ENCODE data around the gene MED4. TPM values are rescaled to one million over a fixed set of nuclear protein-coding genes. Genes with fewer than 3 reads are reported as not detected.

Gene MED4
- total and polyA plus RNA-seq, 2 of the 8 experiments (the other 6 are each of a cell fraction or from before 2014, with no cell fraction given) = 25.7 to 48.1 TPM

- no peak overlapping the region for H3K4ac ChIP-seq (replicated peaks; ENCODE audit: insufficient read length, low read depth, low read length)
- no peak overlapping the region for H3K4me3 ChIP-seq (ENCODE audit: extremely low read depth in 1 of 4, insufficient read depth in 2 of 4, low read depth in 3 of 4, low read length in 4 of 4)
- H3K9ac ChIP-seq (replicated peaks in 1 of 4; ENCODE audit: extremely low read depth in 1 of 4, low read depth in 3 of 4, low read length in 3 of 4) = no peak overlapping the region
- H2AFZ ChIP-seq (ENCODE audit: low read length) = no peak overlapping the region
- no peak overlapping the region for H4K91ac ChIP-seq (replicated peaks; ENCODE audit: insufficient read length, low read length)
- H3K4me1 ChIP-seq (replicated peaks in 1 of 4; ENCODE audit: control insufficient read depth in 3 of 4, insufficient read depth in 4 of 4, low read length in 3 of 4) = no peaks in the 10 kb centered on the region
- H3K23me2 ChIP-seq (ENCODE audit: low read depth, low read length) = no peaks in the 10 kb centered on the region
- H3K14ac ChIP-seq (ENCODE audit: insufficient read length) = no peak overlapping the region
- H3K79me2 ChIP-seq (ENCODE audit: control insufficient read depth in 1 of 2, insufficient read depth in 2 of 2, low read length in 2 of 2) = no peaks in the 10 kb centered on the region
- no peaks in the 10 kb centered on the region for H3K79me1 ChIP-seq (ENCODE audit: low read depth, low read length)
- no peak overlapping the region for H2BK12ac ChIP-seq (ENCODE audit: low read depth, low read length)
- H3K56ac ChIP-seq (replicated peaks; ENCODE audit: insufficient read length, low read depth, low read length) = no peak overlapping the region
- no peak overlapping the region for H3K4me2 ChIP-seq (ENCODE audit: insufficient read depth in 1 of 2, low read depth in 2 of 2, low read length in 2 of 2)
- H3K36me3 ChIP-seq (ENCODE audit: control insufficient read depth in 2 of 4, insufficient read depth in 4 of 4, low read length in 3 of 4) = peaks cover 0 to 10% (median 0%) of the 10 kb centered on the region in 4 experiments; a peak in 2 of 8 replicates
- 89% methylated on average over 2 of the region's 2 CpGs; no CpG with 5 or more reads in 1 of the 2 experiments for WGBS, 2 experiments (ENCODE audit: extremely low coverage in 1 of 2, insufficient coverage in 1 of 2, insufficient read length in 1 of 2, insufficient replicate concordance in 2 of 2, low coverage in 1 of 2, low lambda C conversion rate in 2 of 2, missing lambda C conversion rate in 1 of 2)
- no peak overlapping the region for H2BK120ac ChIP-seq (replicated peaks; ENCODE audit: low read depth, low read length)
- no peak overlapping the region for H2AK5ac ChIP-seq (ENCODE audit: low read depth, low read length)
- no peak overlapping the region for H3K27ac ChIP-seq (ENCODE audit: low read depth, low read length)
- no peaks in the 10 kb centered on the region for H4K20me1 ChIP-seq (replicated peaks in 1 of 2; ENCODE audit: control insufficient read depth in 1 of 2, insufficient read depth in 2 of 2, low read length in 2 of 2)
- ChIA-PET CTCF (ENCODE audit: partially characterized antibody) (no interaction called here), POLR2A (ENCODE audit: partially characterized antibody) (no interaction called here)
- H4K5ac ChIP-seq (ENCODE audit: insufficient read length, low read depth, low read length) = no peak overlapping the region
- H3K23ac ChIP-seq (ENCODE audit: insufficient read length) = no peak overlapping the region
- H3K18ac ChIP-seq (ENCODE audit: extremely low read depth, low read length) = no peak overlapping the region
- no peak overlapping the region for H2BK5ac ChIP-seq (ENCODE audit: low read depth, low read length)
- no peak for DNase-seq (ENCODE audit: low read depth in 1 of 2, low spot score in 2 of 2)
- peaks cover 17 to 22% of the 10 kb centered on the region in 2 experiments for H3K9me3 ChIP-seq (ENCODE audit: insufficient read depth in 2 of 2, low read depth in 1 of 2, low read length in 1 of 2)
- H2BK15ac ChIP-seq (ENCODE audit: low read length) = no peak overlapping the region
- H2BK20ac ChIP-seq (ENCODE audit: low read length) = no peak overlapping the region
- no peak for FAIRE-seq
- H3K27me3 ChIP-seq (replicated peaks in 1 of 4; ENCODE audit: control insufficient read depth in 3 of 4, extremely low read depth in 1 of 4, insufficient read depth in 3 of 4, low read length in 3 of 4) = no peaks in the 10 kb centered on the region
- no peak overlapping the region for H4K8ac ChIP-seq (ENCODE audit: extremely low read depth, insufficient read depth, low read length)
- TF ChIP-seq CHD2 (IDR thresholded peaks at IDR 0.05; ENCODE audit: low read length) = no peak
- TF ChIP-seq FOSL1 (IDR thresholded peaks at IDR 0.05; ENCODE audit: insufficient read depth, low read depth, low read length) = no peak
- TF ChIP-seq CTCF (IDR thresholded peaks at IDR 0.05; ENCODE audit: control extremely low read depth in 1 of 3, insufficient read depth in 1 of 3, low read depth in 1 of 3, low read length in 3 of 3) = no peak
Measured at GRCh38 chr13:48029859-48030258, 65.0 kb downstream of the MED4 start.
